A549 (cell line): ENCODE results near the gene CLDN6. TPM values are rescaled to one million over a fixed set of nuclear protein-coding genes. Genes with fewer than 3 reads are reported as not detected.

Experiments used
- ATAC-seq, 2 experiments: fragments of 200-7000 bp in 1 of 2; fragments of >200 bp in 1 of 2; cut with Nextera tagmentation in 1 of 2; cut with Tn5 transposase in 1 of 2; 3 replicates each; pipeline versions ENCODE4 v1.8.0 to v1.9.1; 2018 to 2020; ENCODE audit warnings: mild to moderate bottlenecking in 1 of 2, moderate library complexity in 1 of 2
- CTCF ChIA-PET: fragments of 300-600 bp; sonication (Branson Sonifier 250); formaldehyde crosslinking; extraction: SDS; loops from one replicate; lab custom pipeline; 2021; ENCODE audit warnings: antibody characterized with exemption, inconsistent platforms; lab: Yijun Ruan, JAX
- POLR2A ChIA-PET: fragments of 350-600 bp; formaldehyde crosslinking; extraction: SDS; loops from one replicate; lab custom pipeline; 2021; ENCODE audit warnings: antibody characterized with exemption, inconsistent platforms; lab: Yijun Ruan, JAX
- DNase-seq, 2 experiments: peaks; one replicate each; pipeline versions ENCODE4 v3.0.0 to v3.0.0-alpha.2; 2011 to 2016; ENCODE audit warnings: low read depth in 1 of 2, low spot score in 1 of 2
- FAIRE-seq: peaks from 2 replicates; lab custom pipeline; 2011; peaks lifted over from hg19 to GRCh38; lab: Jason Lieb, UNC
- H3K27ac ChIP-seq, 2 experiments: fragments of >200 bp; sonication (Bioruptor Twin); formaldehyde crosslinking; 3 replicates each; pipeline ENCODE4 v1.5.1; 2016 to 2017
- H3K4me1 ChIP-seq: fragments of >200 bp; sonication (Bioruptor Twin); formaldehyde crosslinking; 3 replicates; pipeline ENCODE4 v1.6.1; 2016
- H3K4me2 ChIP-seq: fragments of >200 bp; sonication (Bioruptor Twin); formaldehyde crosslinking; 3 replicates; pipeline ENCODE4 v1.6.1; 2016
- H3K4me3 ChIP-seq: fragments of >200 bp; sonication (Bioruptor Twin); formaldehyde crosslinking; 3 replicates; pipeline ENCODE4 v1.5.1; 2016
- H3K9me3 ChIP-seq: fragments of >200 bp; sonication (Bioruptor Twin); formaldehyde crosslinking; 3 replicates; pipeline ENCODE4 v1.6.1; 2016
- BCL3 ChIP-seq: fragments of >200 bp; sonication (Bioruptor Twin); formaldehyde crosslinking; IDR thresholded peaks from 3 replicates; pipeline ENCODE4 v1.6.1; 2016
- BHLHE40 ChIP-seq: IDR thresholded peaks from 2 replicates; pipeline ENCODE4 v1.6.1; 2012; ENCODE audit warnings: low read depth, low read length, inconsistent platforms
- CEBPB ChIP-seq, 2 experiments: fragments of >200 bp in 1 of 2; sonication (Bioruptor Twin) in 1 of 2; formaldehyde crosslinking in 1 of 2; IDR thresholded peaks; 2 replicates each; pipeline ENCODE4 v1.6.1; 2012 to 2016
- CHD4 ChIP-seq: fragments of 200-600 bp; sonication (generic); IDR thresholded peaks from 2 replicates; pipeline ENCODE4 v1.6.1; 2016; ENCODE audit warnings: antibody characterized with exemption, mild to moderate bottlenecking, borderline replicate concordance
- EHF ChIP-seq: fragments of 250-450 bp; sonication (Bioruptor Pico); IDR thresholded peaks from 2 replicates; pipeline ENCODE4 v1.5.0; 2020; ENCODE audit warnings: mild to moderate bottlenecking
- FOSB ChIP-seq: fragments of 250-450 bp; sonication (Bioruptor Pico); IDR thresholded peaks from 2 replicates; pipeline ENCODE4 v1.5.0; 2020; ENCODE audit warnings: mild to moderate bottlenecking, moderate library complexity
- FOSL2 ChIP-seq, 2 experiments: fragments of 450-650 bp in 1 of 2; fragments of >200 bp in 1 of 2; sonication (Bioruptor Twin) in 1 of 2; formaldehyde crosslinking; IDR thresholded peaks; 2 replicates each; pipeline versions ENCODE4 v1.5.0 to v1.6.1; 2016 to 2020; ENCODE audit warnings: mild to moderate bottlenecking in 1 of 2, moderate library complexity in 1 of 2
- FOXS1 ChIP-seq: fragments of 250-450 bp; sonication (Bioruptor Pico); IDR thresholded peaks from 2 replicates; pipeline ENCODE4 v1.5.0; 2020; ENCODE audit warnings: mild to moderate bottlenecking, moderate library complexity
- HMGXB4 ChIP-seq: fragments of 250-450 bp; sonication (Bioruptor Pico); IDR thresholded peaks from 2 replicates; pipeline ENCODE4 v1.5.0; 2021; ENCODE audit warnings: mild to moderate bottlenecking, moderate library complexity, borderline replicate concordance
- HOXA7 ChIP-seq: fragments of 250-450 bp; sonication (Bioruptor Pico); IDR thresholded peaks from 2 replicates; pipeline ENCODE4 v1.5.0; 2020; ENCODE audit warnings: mild to moderate bottlenecking, moderate library complexity
- HOXB13 ChIP-seq: fragments of 250-450 bp; sonication (Bioruptor Pico); IDR thresholded peaks from 2 replicates; pipeline ENCODE4 v1.5.0; 2020; ENCODE audit warnings: low read depth, mild to moderate bottlenecking, moderate library complexity
- HOXB5 ChIP-seq: fragments of 250-450 bp; sonication (Bioruptor Pico); IDR thresholded peaks from 2 replicates; pipeline ENCODE4 v1.5.0; 2020; ENCODE audit warnings: mild to moderate bottlenecking, moderate library complexity
- MAFK ChIP-seq: fragments of 450-650 bp; IDR thresholded peaks from 2 replicates; pipeline ENCODE4 v1.6.1; 2014; ENCODE audit not compliant: partially characterized antibody
- MYC ChIP-seq: IDR thresholded peaks from 2 replicates; pipeline ENCODE4 v1.6.1; 2012; ENCODE audit warnings: mild to moderate bottlenecking, inconsistent platforms, low read length, improper control_type of control experiment, borderline replicate concordance
- NR3C1 ChIP-seq: fragments of >200 bp; sonication (Bioruptor Twin); formaldehyde crosslinking; IDR thresholded peaks from 3 replicates; pipeline ENCODE4 v1.6.1; 2017
- POLR2AphosphoS2 ChIP-seq: conservative IDR thresholded peaks from 2 replicates; pipeline ENCODE4 v1.6.1; 2012; ENCODE audit warnings: low read length, improper control_type of control experiment, inconsistent platforms
- RAD21 ChIP-seq, 2 experiments: fragments of >200 bp in 1 of 2; sonication (Bioruptor Twin) in 1 of 2; formaldehyde crosslinking in 1 of 2; IDR thresholded peaks in 1 of 2; conservative IDR thresholded peaks in 1 of 2; 2 replicates in 1 of 2; 3 replicates in 1 of 2; pipeline ENCODE4 v1.6.1; 2012 to 2018; ENCODE audit warnings: inconsistent platforms in 1 of 2
- RARB ChIP-seq: fragments of 250-450 bp; sonication (Bioruptor Pico); IDR thresholded peaks from 2 replicates; pipeline ENCODE4 v1.8.0; 2021; ENCODE audit warnings: mild to moderate bottlenecking, moderate library complexity
- SMC3 ChIP-seq: fragments of >200 bp; sonication (Bioruptor Twin); formaldehyde crosslinking; IDR thresholded peaks from 3 replicates; pipeline ENCODE4 v1.6.1; 2018; ENCODE audit warnings: inconsistent platforms
- TFCP2L1 ChIP-seq: fragments of 250-450 bp; sonication (Bioruptor Pico); IDR thresholded peaks from 2 replicates; pipeline ENCODE4 v1.5.0; 2021; ENCODE audit warnings: mild to moderate bottlenecking
- ZC3H11A ChIP-seq: fragments of 450-650 bp; IDR thresholded peaks from 2 replicates; pipeline ENCODE4 v1.6.1; 2014; ENCODE audit warnings: antibody characterized with exemption, mild to moderate bottlenecking
- ZFP36 ChIP-seq: fragments of 450-650 bp; IDR thresholded peaks from 2 replicates; pipeline ENCODE4 v1.6.1; 2014; ENCODE audit warnings: borderline replicate concordance; ENCODE audit not compliant: partially characterized antibody
- ZSCAN20 ChIP-seq: fragments of 250-450 bp; sonication (Bioruptor Pico); IDR thresholded peaks from 2 replicates; pipeline ENCODE4 v1.8.0; 2022; ENCODE audit warnings: mild to moderate bottlenecking, moderate library complexity
- WGBS: methylation state at CpG from one replicate; pipeline ENCODE4 v1.1.6; 2017; ENCODE audit errors: missing lambda C conversion rate; 5-methylcytosine and 5-hydroxymethylcytosine counted together
- polyA minus RNA-seq: library from RNA; depleted of rRNA, polyadenylated mRNA; stranded (reverse); fragments of >200 nt; gene quantifications from 2 replicates; pipeline ENCODE4 v1.2.3, GENCODE V29; 2011; rRNA and poly(A)+ RNA removed
- polyA plus RNA-seq, 4 experiments: library from polyadenylated mRNA; depleted of rRNA in 3 of 4; stranded (reverse); fragments of >200 nt; fragmentation: RNase III in 1 of 4; extraction: RNeasy Plus Mini Kit Qiagen cat#74134 plus additional on column Dnase treatment in 1 of 4; gene quantifications; 2 replicates in 3 of 4; 3 replicates in 1 of 4; pipeline ENCODE4 v1.2.3, GENCODE V29; 2011 to 2017
- TF ChIP-seq, protein P1 (sequence below): fragments of 250-450 bp; sonication (Bioruptor Pico); IDR thresholded peaks from 2 replicates; pipeline ENCODE4 v1.5.0; 2020; ENCODE audit warnings: low read depth, mild to moderate bottlenecking, moderate library complexity

CLDN6 gene
- polyA plus RNA-seq (2011; rRNA removed) (0.11 TPM in 1 of 2 replicates, not detected in the other), polyA plus RNA-seq (2017; fragmentation: RNase III; extraction: RNeasy Plus Mini Kit Qiagen cat#74134 plus additional on column Dnase treatment) (0.13 to 0.25 TPM (median 0.20 TPM) in 3 replicates), polyA minus RNA-seq (0.24 and 1.0 TPM in 2 replicates)
- 0.12 and 0.18 TPM in 2 replicates for polyA plus RNA-seq (2012; cell fraction: cytosol; rRNA removed)
- 0.34 and 0.35 TPM in 2 replicates for polyA plus RNA-seq (2012; cell fraction: nucleus; rRNA removed)

- Histone ChIP-seq H3K4me2 (no peak within 1 kb of the TSS), H3K4me3 (no peak within 1 kb of the TSS), H3K27ac (peak within 1 kb of the TSS in 1 of 2 experiments; percentile 41; a peak in 2 of 6 replicates), H3K9me3 (no peaks in the 10 kb centered on the region), H3K4me1 (peaks cover 22% of the 10 kb centered on the region)
- 76% methylated on average over 31 of the region's 52 CpGs for WGBS
- ChIA-PET CTCF (interaction anchor here (0.8 to 6.6 kb wide), 3 partner anchors 12 to 35 kb away, joined by 5 to 112 read pairs (median 42); no protein-coding TSS in a partner anchor), POLR2A (no interaction called here)
- ATAC-seq (no peak), DNase-seq (no peak), FAIRE-seq (no peak)
- TF ChIP-seq BCL3 (no peak), HOXB13 (no peak), ZC3H11A (no peak), ZSCAN20 (CRISPR knock-in tag) (no peak), SMC3 (no peak), CEBPB (IDR thresholded peaks at IDR 0.05) (no peak), NR3C1 (no peak), RARB (no peak)
- TF ChIP-seq, protein P1, sequence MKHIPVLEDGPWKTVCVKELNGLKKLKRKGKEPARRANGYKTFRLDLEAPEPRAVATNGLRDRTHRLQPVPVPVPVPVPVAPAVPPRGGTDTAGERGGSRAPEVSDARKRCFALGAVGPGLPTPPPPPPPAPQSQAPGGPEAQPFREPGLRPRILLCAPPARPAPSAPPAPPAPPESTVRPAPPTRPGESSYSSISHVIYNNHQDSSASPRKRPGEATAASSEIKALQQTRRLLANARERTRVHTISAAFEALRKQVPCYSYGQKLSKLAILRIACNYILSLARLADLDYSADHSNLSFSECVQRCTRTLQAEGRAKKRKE (CRISPR knock-in tag): no peak
These were observed at the start of gene CLDN6 for GRCh38 chr16:3017794-3018506. TSS of gene CLDN6 (minus strand) at chr16:3018183. CDS start at chr16:3016021, 2,162 bp downstream.

DNA sequence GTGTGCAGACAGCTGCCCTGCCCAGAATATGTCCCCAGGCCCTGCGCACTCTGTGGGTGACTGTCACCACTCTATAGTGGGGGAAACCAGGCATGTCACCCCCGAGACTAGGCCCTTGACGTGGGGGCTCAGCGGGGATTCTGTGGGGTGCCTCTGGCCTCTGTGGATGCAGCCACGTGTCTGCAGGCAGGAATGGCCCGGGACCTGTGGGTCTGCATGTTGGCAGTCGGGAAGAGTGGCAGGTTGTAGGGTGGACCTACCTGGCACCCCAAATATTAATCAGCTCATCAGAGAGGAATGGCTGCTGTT, 48.4 kb upstream of the CLDN6 start:
- FAIRE-seq: no peak
- H3K4me2 ChIP-seq: no peak overlapping the region
- H3K4me1 ChIP-seq: peaks cover 17% of the 10 kb centered on the region
- no peaks in the 10 kb centered on the region for H3K9me3 ChIP-seq
- CTCF ChIA-PET: interaction anchor here (1.3 to 12.4 kb wide), 5 partner anchors 23 to 63 kb away, joined by 4 to 186 read pairs (median 6); partner anchors contain the start of genes ZNF213 and ZSCAN10
- 88% methylated on average over 3 of the region's 7 CpGs for WGBS
- no peak for TF ChIP-seq HMGXB4 (CRISPR knock-in tag)
- TF ChIP-seq HOXB5 (CRISPR knock-in tag): no peak
- no peak for TF ChIP-seq ZSCAN20 (CRISPR knock-in tag)
- no peak for TF ChIP-seq NR3C1
- TF ChIP-seq FOSL2 (IDR thresholded peaks at IDR 0.05): no peak
- no peak for TF ChIP-seq FOSL2 (CRISPR knock-in tag; IDR thresholded peaks at IDR 0.05)
- TF ChIP-seq CHD4: no peak
- no peak for TF ChIP-seq MYC
- TF ChIP-seq HOXA7 (CRISPR knock-in tag): no peak
- no peak for TF ChIP-seq TFCP2L1 (CRISPR knock-in tag)
- TF ChIP-seq CEBPB (IDR thresholded peaks at IDR 0.05): no peak
- TF ChIP-seq BHLHE40: no peak
- no peak for TF ChIP-seq ZFP36
- TF ChIP-seq EHF (CRISPR knock-in tag): no peak
- no peak for TF ChIP-seq MAFK
- no peak for TF ChIP-seq FOXS1 (CRISPR knock-in tag)
- TF ChIP-seq RAD21 (conservative IDR thresholded peaks at IDR 0.05 in 1 of 2, IDR thresholded peaks at IDR 0.05 in 1 of 2): no peak
- TF ChIP-seq POLR2AphosphoS2: no peak
- TF ChIP-seq FOSB (CRISPR knock-in tag): no peak
- ATAC-seq: no peak
- peak overlapping the region in 1 of 2 experiments; percentile 69; a peak in 2 of 6 replicates for H3K27ac ChIP-seq
- POLR2A ChIA-PET: no interaction called here
- no peak overlapping the region for H3K4me3 ChIP-seq
- DNase-seq: no peak
